Measurements from ENCODE around the gene TRABD. TPM values are rescaled to one million over a fixed set of nuclear protein-coding genes. Genes with fewer than 3 reads are reported as not detected.

The TRABD gene
- total and polyA plus RNA-seq, 11 donors = 14.3 to 32.9 (median 18.0) TPM

- WGBS, 4 donors = 92 to 93% (median 93%) methylated on average over 15 to 19 of the region's 19 CpGs
These were observed 35.9 kb downstream of the TRABD start for GRCh38 chr22:50221410-50222300.

GRCh38 chr22:50222508-50222907 lies 36.8 kb downstream of the TRABD start:
- Histone ChIP-seq H3K27ac (no peak overlapping the region), H3K4me1 (peaks cover 0 to 10% (median 4%) of the 10 kb centered on the region in 12 donors), H3K4me3 (no peak overlapping the region), H3K27me3 (no peaks in the 10 kb centered on the region), H3K36me3 (peaks cover under 1 to 94% (median 84%) of the 10 kb centered on the region in 9 donors), H3K9me3 (no peaks in the 10 kb centered on the region)
- 89 to 94% (median 91%) methylated on average over 8 of the region's 8 CpGs for WGBS, 4 donors
- no peak for TF ChIP-seq CTCF (IDR thresholded peaks at IDR 0.05)
- no peak for TF ChIP-seq POLR2A (IDR thresholded peaks at IDR 0.05)
- DNase-seq = no peak
- no peak for ATAC-seq
- intact Hi-C loops (cut with DNase I) = loop anchor here in 1 of 10 donors (10.0 kb wide), 1 partner anchor 242 kb away; no protein-coding TSS in a partner anchor

More at GRCh38 chr22:50221410-50222300, 35.9 kb downstream of the TRABD start:
- Histone ChIP-seq H3K27ac (no peak overlapping the region), H3K4me3 (no peak overlapping the region), H3K9me3 (no peaks in the 10 kb centered on the region), H3K36me3 (peaks cover 5 to 95% (median 84%) of the 10 kb centered on the region in 9 donors), H3K4me1 (peaks cover 0 to 10% (median 4%) of the 10 kb centered on the region in 12 donors), H3K27me3 (no peaks in the 10 kb centered on the region)
- DNase-seq (no peak), ATAC-seq (no peak)
- intact Hi-C loops (cut with DNase I) = loop anchor here in 1 of 10 donors (10.0 kb wide), 1 partner anchor 243 kb away; no protein-coding TSS in a partner anchor
- TF ChIP-seq CTCF (IDR thresholded peaks at IDR 0.05) (no peak), POLR2A (IDR thresholded peaks at IDR 0.05) (no peak)

GRCh38 chr22:50224071-50224470 lies 38.4 kb downstream of the TRABD start:
- peaks cover 0 to 10% (median 4%) of the 10 kb centered on the region in 12 donors for H3K4me1 ChIP-seq
- TF ChIP-seq CTCF (IDR thresholded peaks at IDR 0.05) (no peak), POLR2A (IDR thresholded peaks at IDR 0.05) (no peak)
- H3K27ac ChIP-seq = no peak overlapping the region
- H3K36me3 ChIP-seq = peaks cover 0 to 93% (median 79%) of the 10 kb centered on the region in 9 donors
- ATAC-seq (no peak), DNase-seq (no peak)
- intact Hi-C loops (cut with DNase I) = loop anchor here in 1 of 10 donors (10.0 kb wide), 1 partner anchor 241 kb away; no protein-coding TSS in a partner anchor
- no peaks in the 10 kb centered on the region for H3K9me3 ChIP-seq
- H3K4me3 ChIP-seq = no peak overlapping the region
- no peaks in the 10 kb centered on the region for H3K27me3 ChIP-seq
- 94 to 97% (median 94%) methylated on average over 16 of the region's 16 CpGs for WGBS, 4 donors

All from heart left ventricle (tissue), 16 donors.